Measurements from ENCODE around the gene STK24. TPM values are rescaled to one million over a fixed set of nuclear protein-coding genes. Genes with fewer than 3 reads are reported as not detected.
A peak's percentile ranks its signal among the peaks of the same experiment; 100 is the strongest.
"Not testable (repeated sequence)": the region's sequence is repeated elsewhere in the genome, so short reads cannot be mapped to it uniquely, and the experiment has no call there.

Gene STK24
- polyA plus RNA-seq, 3 donors from 2014 or later: 10.8 to 18.8 (median 15.8) TPM

DNA sequence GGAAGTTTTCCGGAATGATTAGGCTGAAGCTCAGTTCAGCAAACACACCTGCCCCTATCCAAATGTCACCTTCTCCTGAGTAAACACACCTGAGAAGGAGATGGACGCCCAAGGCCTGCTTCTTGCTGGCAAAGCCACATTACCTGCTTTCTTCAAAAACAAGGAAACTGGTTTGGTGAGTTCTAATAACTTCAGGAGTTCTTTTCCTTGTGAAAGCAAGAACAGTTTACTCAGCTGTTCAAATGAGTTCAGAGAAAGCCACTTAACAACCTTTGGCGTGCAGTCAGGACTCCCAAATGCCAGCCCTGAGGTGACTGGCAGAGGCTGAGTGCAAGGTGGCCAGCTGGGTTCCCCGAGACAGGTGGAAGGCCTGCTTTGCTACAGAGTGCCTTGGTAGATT, 160.5 kb downstream of the STK24 start:
- peaks cover 0 to 21% (median 2%) of the 10 kb centered on the region in 3 donors for H3K27me3 Mint-ChIP-seq (ENCODE audit: low read depth in 3 of 3)
- no peaks in the 10 kb centered on the region for H3K36me3 Mint-ChIP-seq

GRCh38 chr13:98415326-98416070, 161.4 kb downstream of the STK24 start:
- Mint-ChIP-seq H3K36me3 (no peaks in the 10 kb centered on the region), H3K4me3 (no peak overlapping the region), H3K4me1 (peaks cover 0 to 7% of the 10 kb centered on the region in 2 donors), H3K27ac (no peak overlapping the region), H3K9me3 (peaks cover 0 to 5% (median 0%) of the 10 kb centered on the region in 6 donors), H3K27me3 (ENCODE audit: low read depth in 3 of 3) (peaks cover 0 to 17% (median 2%) of the 10 kb centered on the region in 3 donors)
- DNase-seq: no peak

More for the DNA sequence above, 160.5 kb downstream of the STK24 start:
- no peak overlapping the region for H3K4me3 Mint-ChIP-seq
- DNase-seq: no peak
- H3K27ac Mint-ChIP-seq: no peak overlapping the region
- peaks cover 0 to 7% of the 10 kb centered on the region in 2 donors for H3K4me1 Mint-ChIP-seq
- H3K9me3 Mint-ChIP-seq: peaks cover 0 to 5% (median 0%) of the 10 kb centered on the region in 6 donors

- H3K4me3 Mint-ChIP-seq: no peak overlapping the region
These were observed 163.1 kb downstream of the STK24 start for GRCh38 chr13:98413796-98414195.

DNA sequence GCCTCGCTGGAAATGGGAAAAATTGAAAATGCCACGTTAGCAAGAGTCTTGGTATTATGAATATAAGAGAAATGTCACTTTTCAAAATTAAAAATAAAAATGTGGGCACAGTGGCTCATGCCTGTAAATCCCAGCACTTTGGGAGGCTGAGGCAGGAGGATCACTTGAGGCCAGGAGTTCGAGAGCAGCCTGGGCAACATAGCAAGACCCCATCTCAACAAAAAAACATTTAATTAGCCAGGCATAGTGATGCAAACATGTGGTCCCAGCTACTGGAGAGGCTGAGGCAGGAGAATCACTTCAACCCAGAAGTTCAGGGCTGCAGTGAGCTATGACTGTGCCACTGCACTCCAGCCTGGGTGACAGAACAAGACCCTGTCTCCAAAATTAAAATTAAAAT, 163.6 kb downstream of the STK24 start:
- DNase-seq, H3K4me3 Mint-ChIP-seq, H3K9me3 Mint-ChIP-seq, H3K27ac Mint-ChIP-seq, H3K36me3 Mint-ChIP-seq, H3K4me1 Mint-ChIP-seq: not testable (repeated sequence)
- peaks cover 0 to 20% (median 2%) of the 10 kb centered on the region in 3 donors for H3K27me3 Mint-ChIP-seq (ENCODE audit: low read depth in 3 of 3)

More at GRCh38 chr13:98413796-98414195, 163.1 kb downstream of the STK24 start:
- H3K27ac Mint-ChIP-seq: no peak overlapping the region
- no peak for DNase-seq
- H3K4me1 Mint-ChIP-seq: peaks cover 0 to 7% of the 10 kb centered on the region in 2 donors
- H3K9me3 Mint-ChIP-seq: peaks cover 0 to 5% (median 0%) of the 10 kb centered on the region in 6 donors
- no peaks in the 10 kb centered on the region for H3K36me3 Mint-ChIP-seq
- H3K27me3 Mint-ChIP-seq (ENCODE audit: low read depth in 3 of 3): peaks cover 0 to 20% (median 2%) of the 10 kb centered on the region in 3 donors

DNA sequence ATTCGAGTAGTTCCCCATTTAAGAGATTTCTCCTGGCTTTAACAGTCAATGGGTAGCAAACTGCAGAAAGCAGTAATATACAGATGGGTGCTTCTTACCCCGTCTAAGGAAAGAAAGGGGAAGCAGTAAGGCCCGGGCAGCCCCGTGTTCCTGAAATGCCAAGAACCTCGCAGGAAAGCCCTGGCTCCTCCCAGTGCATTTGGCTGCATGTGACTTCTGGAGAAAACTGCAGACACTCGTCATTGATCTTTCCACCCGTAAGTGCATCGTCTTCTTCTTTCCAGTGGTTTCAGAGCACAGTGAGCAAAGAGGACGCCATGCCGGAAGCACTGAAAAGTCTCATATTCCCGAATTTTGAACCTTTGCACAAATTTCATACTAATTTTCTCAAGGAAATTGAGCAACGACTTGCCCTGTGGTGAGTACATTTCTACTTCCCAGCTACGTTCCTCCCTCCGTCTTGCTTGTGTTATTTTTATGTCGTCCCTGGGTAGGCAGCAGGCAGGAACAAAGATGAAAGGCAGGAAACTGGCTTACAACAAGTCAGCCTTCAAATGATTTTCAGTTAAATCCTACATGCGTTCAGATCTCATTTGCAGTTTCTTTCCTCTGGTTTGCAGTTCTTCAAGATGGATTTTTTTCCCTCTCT, 165.2 kb downstream of the STK24 start:
- peaks cover 2 to 18% (median 2%) of the 10 kb centered on the region in 3 donors for H3K27me3 Mint-ChIP-seq (ENCODE audit: low read depth in 3 of 3)
- DNase-seq: no peak
- peak overlapping the region in 2 of 5 donors; percentile 3 to 39 for H3K4me3 Mint-ChIP-seq
- peaks cover 0 to under 1% (median 0%) of the 10 kb centered on the region in 6 donors for H3K9me3 Mint-ChIP-seq
- no peak overlapping the region for H3K27ac Mint-ChIP-seq
- H3K36me3 Mint-ChIP-seq: no peaks in the 10 kb centered on the region
- peaks cover 0 to 7% of the 10 kb centered on the region in 2 donors for H3K4me1 Mint-ChIP-seq

DNA sequence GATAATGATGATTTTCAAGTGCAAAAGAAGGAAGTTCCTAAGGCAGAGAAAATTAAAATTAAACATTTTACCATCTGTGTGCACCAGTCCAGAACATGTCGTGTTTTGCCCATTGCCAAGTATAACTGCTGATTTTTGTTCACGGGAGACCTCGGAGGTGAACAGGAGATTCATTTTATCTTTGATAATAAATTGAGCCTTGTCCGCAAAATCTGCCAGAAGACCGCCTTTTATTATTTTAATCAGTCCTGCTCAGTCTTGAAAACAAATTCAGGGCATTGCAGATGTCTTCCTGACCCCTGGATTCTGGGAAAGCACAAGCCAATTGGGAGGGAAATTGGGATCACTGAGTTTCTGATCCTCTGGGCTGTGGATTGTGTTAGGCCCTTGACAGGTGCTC, 165.9 kb downstream of the STK24 start:
- H3K4me1 Mint-ChIP-seq: peaks cover 0 to 7% of the 10 kb centered on the region in 2 donors
- H3K27ac Mint-ChIP-seq: no peak overlapping the region
- no peak overlapping the region for H3K4me3 Mint-ChIP-seq
- H3K27me3 Mint-ChIP-seq (ENCODE audit: low read depth in 3 of 3): peaks cover 2 to 21% (median 2%) of the 10 kb centered on the region in 3 donors
- DNase-seq: no peak
- H3K9me3 Mint-ChIP-seq: no peaks in the 10 kb centered on the region
- H3K36me3 Mint-ChIP-seq: no peaks in the 10 kb centered on the region

GRCh38 chr13:98410612-98411011, 166.3 kb downstream of the STK24 start:
- no peaks in the 10 kb centered on the region for H3K36me3 Mint-ChIP-seq
- no peak for DNase-seq
- H3K4me1 Mint-ChIP-seq: peaks cover 0 to 7% of the 10 kb centered on the region in 2 donors
- H3K27me3 Mint-ChIP-seq (ENCODE audit: low read depth in 3 of 3): peaks cover 2 to 21% (median 2%) of the 10 kb centered on the region in 3 donors
- H3K9me3 Mint-ChIP-seq: no peaks in the 10 kb centered on the region
- no peak overlapping the region for H3K27ac Mint-ChIP-seq
- no peak overlapping the region for H3K4me3 Mint-ChIP-seq

DNA sequence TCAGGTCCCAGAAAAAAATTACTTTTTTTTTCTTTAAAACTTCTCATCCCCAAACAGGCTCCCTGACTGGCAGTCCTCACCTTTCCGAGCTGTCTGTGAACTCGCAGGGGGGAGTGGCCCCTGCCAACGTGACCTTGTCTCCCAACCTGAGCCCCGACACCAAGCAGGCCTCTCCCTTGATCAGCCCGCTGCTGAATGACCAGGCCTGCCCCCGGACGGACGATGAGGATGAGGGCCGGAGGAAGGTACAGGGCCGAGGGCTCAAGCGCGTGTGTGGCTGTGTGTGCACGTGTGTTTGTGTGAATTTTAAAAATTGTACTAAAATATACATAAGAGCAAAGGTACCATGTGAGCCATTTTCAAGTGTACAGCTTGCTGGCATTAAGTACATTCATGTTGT, 167.6 kb downstream of the STK24 start:
- H3K4me3 Mint-ChIP-seq: no peak overlapping the region
- DNase-seq: no peak
- H3K36me3 Mint-ChIP-seq: no peaks in the 10 kb centered on the region
- H3K4me1 Mint-ChIP-seq: peaks cover 0 to 7% of the 10 kb centered on the region in 2 donors
- no peak overlapping the region for H3K27ac Mint-ChIP-seq
- peaks cover 2 to 21% (median 2%) of the 10 kb centered on the region in 3 donors for H3K27me3 Mint-ChIP-seq (ENCODE audit: low read depth in 3 of 3)
- no peaks in the 10 kb centered on the region for H3K9me3 Mint-ChIP-seq

GRCh38 chr13:98407575-98407974, 169.3 kb downstream of the STK24 start:
- Mint-ChIP-seq H3K27ac (no peak overlapping the region), H3K4me3 (no peak overlapping the region), H3K27me3 (ENCODE audit: low read depth in 3 of 3) (peaks cover 4 to 12% (median 4%) of the 10 kb centered on the region in 3 donors), H3K36me3 (no peaks in the 10 kb centered on the region), H3K4me1 (peaks cover 0 to 7% of the 10 kb centered on the region in 2 donors), H3K9me3 (no peaks in the 10 kb centered on the region)
- no peak for DNase-seq

- Mint-ChIP-seq H3K4me1 (peaks cover 0 to 4% of the 10 kb centered on the region in 2 donors), H3K36me3 (no peaks in the 10 kb centered on the region), H3K27ac (no peak overlapping the region), H3K27me3 (ENCODE audit: low read depth in 3 of 3) (peaks cover 4 to 9% (median 4%) of the 10 kb centered on the region in 3 donors), H3K4me3 (no peak overlapping the region), H3K9me3 (no peaks in the 10 kb centered on the region)
- DNase-seq: no peak
These were observed 169.9 kb downstream of the STK24 start for GRCh38 chr13:98406971-98407370.

- no peaks in the 10 kb centered on the region for H3K9me3 Mint-ChIP-seq
These were observed 170.5 kb downstream of the STK24 start for GRCh38 chr13:98406427-98406826.

GRCh38 chr13:98405690-98406344, 171.1 kb downstream of the STK24 start:
- peaks cover 4 to 9% (median 4%) of the 10 kb centered on the region in 3 donors for H3K27me3 Mint-ChIP-seq (ENCODE audit: low read depth in 3 of 3)
- H3K27ac Mint-ChIP-seq: no peak overlapping the region
- no peak for DNase-seq
- H3K9me3 Mint-ChIP-seq: no peaks in the 10 kb centered on the region
- H3K4me3 Mint-ChIP-seq: no peak overlapping the region
- H3K4me1 Mint-ChIP-seq: no peaks in the 10 kb centered on the region
- H3K36me3 Mint-ChIP-seq: no peaks in the 10 kb centered on the region

More at GRCh38 chr13:98406427-98406826, 170.5 kb downstream of the STK24 start:
- H3K4me1 Mint-ChIP-seq: no peaks in the 10 kb centered on the region
- no peak overlapping the region for H3K27ac Mint-ChIP-seq
- H3K4me3 Mint-ChIP-seq: no peak overlapping the region
- no peaks in the 10 kb centered on the region for H3K36me3 Mint-ChIP-seq
- peaks cover 4 to 9% (median 4%) of the 10 kb centered on the region in 3 donors for H3K27me3 Mint-ChIP-seq (ENCODE audit: low read depth in 3 of 3)
- no peak for DNase-seq

DNA sequence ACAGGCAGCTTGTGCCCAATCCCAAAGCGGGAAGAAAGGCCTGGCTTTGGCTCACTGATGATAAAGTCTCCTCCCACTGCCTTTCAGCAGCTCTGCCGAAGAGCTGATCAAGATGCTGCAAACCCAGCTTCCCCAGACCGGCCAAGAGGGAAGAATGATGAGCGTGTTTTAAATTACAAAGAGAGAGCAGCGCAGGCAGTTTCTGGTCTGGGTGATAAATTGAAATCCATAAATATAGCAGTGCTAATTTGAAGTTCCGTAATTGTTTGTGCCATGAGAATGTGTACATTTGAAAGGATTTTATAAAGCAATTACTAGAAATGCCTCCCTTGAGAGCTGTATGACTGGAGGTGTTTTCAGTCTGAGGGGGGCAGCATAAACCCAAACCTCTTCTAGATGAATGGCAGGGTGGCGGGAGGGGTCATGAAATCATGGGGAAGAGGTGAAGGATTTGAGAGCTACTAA, 171.8 kb downstream of the STK24 start:
- Mint-ChIP-seq H3K36me3 (no peaks in the 10 kb centered on the region), H3K27ac (no peak overlapping the region), H3K4me3 (no peak overlapping the region), H3K9me3 (no peaks in the 10 kb centered on the region), H3K27me3 (ENCODE audit: low read depth in 3 of 3) (peaks cover 4 to 9% (median 4%) of the 10 kb centered on the region in 3 donors), H3K4me1 (no peaks in the 10 kb centered on the region)
- DNase-seq: no peak

GRCh38 chr13:98403076-98403475, 173.8 kb downstream of the STK24 start:
- DNase-seq: no peak
- Mint-ChIP-seq H3K4me1 (no peaks in the 10 kb centered on the region), H3K36me3 (no peaks in the 10 kb centered on the region), H3K27ac (no peak overlapping the region), H3K27me3 (ENCODE audit: low read depth in 3 of 3) (peaks cover 2 to 6% (median 4%) of the 10 kb centered on the region in 3 donors), H3K4me3 (no peak overlapping the region), H3K9me3 (no peaks in the 10 kb centered on the region)

Data from immature natural killer cell (primary cell).